ENCODE measurements around the gene RNPS1. TPM values are rescaled to one million over a fixed set of nuclear protein-coding genes. Genes with fewer than 3 reads are reported as not detected.

RNPS1 gene
- total and polyA plus RNA-seq, 3 donors from 2014 or later = 197 to 294 (median 261) TPM

DNA sequence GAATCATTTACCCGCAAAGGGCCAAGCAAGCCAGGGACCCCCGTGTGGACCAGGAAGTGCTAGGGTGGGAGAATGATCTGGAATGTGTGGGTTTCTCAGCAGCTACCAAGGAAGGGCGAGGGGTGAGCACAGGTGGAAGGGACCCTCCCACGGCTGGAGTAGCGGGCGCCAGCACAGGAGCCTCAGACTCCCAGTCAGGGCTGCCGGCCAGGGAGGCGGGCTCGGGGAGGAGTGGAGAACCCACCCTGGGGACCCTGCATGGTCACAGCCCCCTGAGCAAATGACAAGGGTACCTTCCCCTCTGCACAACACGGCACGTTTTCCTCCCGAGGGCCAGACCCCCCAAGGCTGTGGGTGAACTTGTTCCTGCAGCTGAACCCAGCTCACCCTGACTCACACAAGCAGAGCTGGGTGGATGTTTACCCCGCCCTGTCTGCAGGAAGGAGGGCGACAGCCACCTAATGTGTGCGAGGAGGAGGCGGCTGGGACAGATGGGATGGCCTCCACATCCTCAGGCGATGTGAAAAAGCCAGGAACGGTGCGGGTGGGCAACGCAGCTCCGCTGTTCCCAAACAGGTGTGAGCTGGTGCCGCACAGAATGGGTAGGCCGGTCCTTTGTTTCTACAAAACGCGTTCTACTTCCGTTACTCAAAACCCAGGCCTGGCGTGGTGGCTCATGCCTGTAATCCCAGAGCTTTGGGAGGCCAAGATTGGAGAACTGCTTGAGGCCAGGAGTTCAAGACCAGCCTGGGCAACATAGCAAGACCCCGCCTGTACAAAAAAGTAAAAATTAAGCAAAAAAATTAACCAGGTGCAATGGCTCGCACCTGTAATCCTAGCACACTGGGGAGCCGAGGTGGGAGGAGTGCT is 22.8 kb downstream of the RNPS1 start:
- WGBS, 2 donors = 94 to 96% methylated on average over 20 to 30 of the region's 30 CpGs
- H3K4me1 ChIP-seq = peaks cover under 1% of the 10 kb centered on the region

DNA sequence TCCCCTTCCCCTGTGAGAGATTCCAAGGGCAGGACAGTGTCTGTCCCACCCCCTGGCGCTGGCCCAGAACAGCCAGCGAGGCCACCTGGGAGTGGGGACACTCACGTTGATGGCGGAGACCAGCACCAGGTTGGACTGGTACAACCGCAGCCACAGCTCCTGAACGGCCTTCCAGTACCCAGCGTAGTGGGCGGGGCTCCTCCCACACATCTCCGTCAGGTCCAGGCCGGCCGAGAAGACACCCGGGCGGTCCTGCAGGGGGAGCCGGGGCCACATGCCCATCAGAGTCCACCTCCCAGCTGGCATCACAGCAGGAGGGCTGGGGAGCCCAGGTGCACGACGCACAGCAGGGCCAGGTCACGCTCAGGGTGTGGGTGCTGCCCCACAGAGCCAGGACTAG is 23.6 kb downstream of the RNPS1 start:
- Histone ChIP-seq H3K27me3 (no peaks in the 10 kb centered on the region), H3K4me1 (no peaks in the 10 kb centered on the region), H3K4me3 (no peak overlapping the region), H3K27ac (no peak overlapping the region), H3K36me3 (ENCODE audit: low read depth, missing control alignments) (no peaks in the 10 kb centered on the region), H3K9me3 (no peaks in the 10 kb centered on the region)
- peak; percentile 59 for DNase-seq
- 74 to 92% methylated on average over 5 to 16 of the region's 17 CpGs for WGBS, 2 donors
- no peak for TF ChIP-seq POLR2A (IDR thresholded peaks at IDR 0.05)
- TF ChIP-seq, protein P1, sequence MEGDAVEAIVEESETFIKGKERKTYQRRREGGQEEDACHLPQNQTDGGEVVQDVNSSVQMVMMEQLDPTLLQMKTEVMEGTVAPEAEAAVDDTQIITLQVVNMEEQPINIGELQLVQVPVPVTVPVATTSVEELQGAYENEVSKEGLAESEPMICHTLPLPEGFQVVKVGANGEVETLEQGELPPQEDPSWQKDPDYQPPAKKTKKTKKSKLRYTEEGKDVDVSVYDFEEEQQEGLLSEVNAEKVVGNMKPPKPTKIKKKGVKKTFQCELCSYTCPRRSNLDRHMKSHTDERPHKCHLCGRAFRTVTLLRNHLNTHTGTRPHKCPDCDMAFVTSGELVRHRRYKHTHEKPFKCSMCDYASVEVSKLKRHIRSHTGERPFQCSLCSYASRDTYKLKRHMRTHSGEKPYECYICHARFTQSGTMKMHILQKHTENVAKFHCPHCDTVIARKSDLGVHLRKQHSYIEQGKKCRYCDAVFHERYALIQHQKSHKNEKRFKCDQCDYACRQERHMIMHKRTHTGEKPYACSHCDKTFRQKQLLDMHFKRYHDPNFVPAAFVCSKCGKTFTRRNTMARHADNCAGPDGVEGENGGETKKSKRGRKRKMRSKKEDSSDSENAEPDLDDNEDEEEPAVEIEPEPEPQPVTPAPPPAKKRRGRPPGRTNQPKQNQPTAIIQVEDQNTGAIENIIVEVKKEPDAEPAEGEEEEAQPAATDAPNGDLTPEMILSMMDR (IDR thresholded peaks at IDR 0.05) = no peak
- intact Hi-C loops (cut with DNase I; ENCODE audit: low total_unique reads) = no loop called here

More for the DNA sequence above, 22.8 kb downstream of the RNPS1 start:
- Histone ChIP-seq H3K27me3 (no peaks in the 10 kb centered on the region), H3K27ac (no peak overlapping the region), H3K36me3 (ENCODE audit: low read depth, missing control alignments) (no peaks in the 10 kb centered on the region), H3K9me3 (no peaks in the 10 kb centered on the region), H3K4me3 (no peak overlapping the region)
- no peak for DNase-seq
- intact Hi-C loops (cut with DNase I; ENCODE audit: low total_unique reads) = no loop called here
- TF ChIP-seq POLR2A (IDR thresholded peaks at IDR 0.05) = no peak
- TF ChIP-seq, protein P1 (IDR thresholded peaks at IDR 0.05) = no peak

DNA sequence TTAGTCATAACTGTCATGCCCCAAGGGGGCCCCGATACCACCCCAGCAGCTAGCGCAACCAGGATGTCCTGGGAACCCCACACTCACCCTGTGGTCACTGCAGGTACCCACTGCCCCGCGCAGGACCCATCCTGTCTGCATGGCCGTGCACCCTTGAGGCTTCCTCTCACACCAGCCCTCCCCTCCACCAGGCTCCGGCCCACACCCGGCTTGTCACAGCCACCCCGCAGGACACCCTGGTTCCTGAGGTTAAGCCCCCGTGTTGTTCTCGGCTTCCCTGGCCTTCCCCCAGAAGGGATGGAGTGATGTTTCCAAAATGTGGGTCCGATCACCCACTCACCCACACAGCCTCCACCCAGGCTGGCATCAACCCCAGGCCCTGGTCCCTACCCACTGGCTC is 24.1 kb downstream of the RNPS1 start:
- Histone ChIP-seq H3K9me3 (no peaks in the 10 kb centered on the region), H3K36me3 (ENCODE audit: low read depth, missing control alignments) (no peaks in the 10 kb centered on the region), H3K27ac (no peak overlapping the region), H3K4me1 (no peaks in the 10 kb centered on the region), H3K4me3 (no peak overlapping the region), H3K27me3 (no peaks in the 10 kb centered on the region)
- 98 to 99% methylated on average over 6 to 11 of the region's 11 CpGs for WGBS, 2 donors
- intact Hi-C loops (cut with DNase I; ENCODE audit: low total_unique reads) = no loop called here
- DNase-seq = no peak
- TF ChIP-seq, protein P1 (IDR thresholded peaks at IDR 0.05) = no peak
- TF ChIP-seq POLR2A (IDR thresholded peaks at IDR 0.05) = no peak

DNA sequence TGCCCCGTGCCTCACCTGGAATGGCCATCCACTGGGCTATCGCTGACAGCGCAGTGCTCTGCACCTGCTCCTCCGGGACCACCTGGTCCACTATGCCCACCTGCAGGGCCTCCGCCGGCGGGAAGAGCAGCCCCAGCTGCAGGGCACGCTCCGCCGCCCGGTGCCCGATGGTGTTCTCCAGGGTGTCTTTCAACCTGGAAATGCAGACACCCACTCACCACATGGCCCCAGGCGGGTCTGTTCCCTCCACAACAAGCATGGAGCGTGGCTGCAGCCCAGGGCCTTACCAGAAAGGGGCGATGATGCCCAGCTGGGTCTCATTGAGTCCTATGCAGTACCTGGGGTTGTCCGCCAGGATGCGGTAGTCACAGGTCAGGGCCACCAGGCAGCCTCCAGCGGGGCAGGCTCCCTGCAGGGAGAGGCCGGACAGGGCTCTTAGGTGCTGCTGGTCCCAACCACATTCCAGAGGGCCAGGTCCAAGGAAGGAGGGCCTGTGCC is 24.8 kb downstream of the RNPS1 start:
- H3K36me3 ChIP-seq (ENCODE audit: low read depth, missing control alignments) = no peaks in the 10 kb centered on the region
- intact Hi-C loops (cut with DNase I; ENCODE audit: low total_unique reads) = no loop called here
- WGBS, 2 donors = 97% methylated on average over 19 of the region's 19 CpGs; no CpG with 5 or more reads in 1 of the 2 donors

More for the DNA sequence above, 24.8 kb downstream of the RNPS1 start:
- DNase-seq = no peak
- no peak overlapping the region for H3K27ac ChIP-seq
- no peaks in the 10 kb centered on the region for H3K27me3 ChIP-seq
- H3K9me3 ChIP-seq = no peaks in the 10 kb centered on the region
- TF ChIP-seq, protein P1 (IDR thresholded peaks at IDR 0.05) = no peak
- TF ChIP-seq POLR2A (IDR thresholded peaks at IDR 0.05) = no peak
- no peak overlapping the region for H3K4me3 ChIP-seq
- no peaks in the 10 kb centered on the region for H3K4me1 ChIP-seq

All from testis (tissue), 3 donors.